ENCODE data around the gene ANKRD12.
A peak's percentile ranks its signal among the peaks of the same experiment; 100 is the strongest.
"Not testable (repeated sequence)": the region's sequence is repeated elsewhere in the genome, so short reads cannot be mapped to it uniquely, and the experiment has no call there.

The ANKRD12 gene

GRCh38 chr18:9136315-9137155, at the start of gene ANKRD12:
Gene ANKRD12 (plus strand): TSS chr18:9136781. CDS start chr18:9182433, 45,652 bp downstream.
- peak; percentile 94 for DNase-seq (ENCODE audit: low read depth in 1 of 2, low spot score in 1 of 2)

GRCh38 chr18:9087144-9087543, 49.4 kb upstream of the ANKRD12 start:
- DNase-seq (ENCODE audit: low read depth in 1 of 2, low spot score in 1 of 2) = no peak

GRCh38 chr18:9088252-9088651, 48.3 kb upstream of the ANKRD12 start:
- no peak for DNase-seq (ENCODE audit: low read depth in 1 of 2, low spot score in 1 of 2)

- not testable (repeated sequence) for DNase-seq (ENCODE audit: low read depth in 1 of 2, low spot score in 1 of 2)
Observed at GRCh38 chr18:9088727-9089126, 47.9 kb upstream of the ANKRD12 start.

- DNase-seq (ENCODE audit: low read depth in 1 of 2, low spot score in 1 of 2) = no peak
Observed at GRCh38 chr18:9090578-9090977, 46.0 kb upstream of the ANKRD12 start.

- no peak for DNase-seq (ENCODE audit: low read depth in 1 of 2, low spot score in 1 of 2)
Observed at GRCh38 chr18:9091066-9091476, 45.5 kb upstream of the ANKRD12 start.

GRCh38 chr18:9092665-9093064, 43.9 kb upstream of the ANKRD12 start:
- no peak for DNase-seq (ENCODE audit: low read depth in 1 of 2, low spot score in 1 of 2)

GRCh38 chr18:9093109-9093508, 43.5 kb upstream of the ANKRD12 start:
- not testable (repeated sequence) for DNase-seq (ENCODE audit: low read depth in 1 of 2, low spot score in 1 of 2)

GRCh38 chr18:9094307-9095226, 42.0 kb upstream of the ANKRD12 start:
- no peak for DNase-seq (ENCODE audit: low read depth in 1 of 2, low spot score in 1 of 2)

- DNase-seq (ENCODE audit: low read depth in 1 of 2, low spot score in 1 of 2) = no peak
Observed at GRCh38 chr18:9095297-9096006, 41.1 kb upstream of the ANKRD12 start.

- DNase-seq (ENCODE audit: low read depth in 1 of 2, low spot score in 1 of 2) = no peak
Observed at GRCh38 chr18:9096007-9096371, 40.6 kb upstream of the ANKRD12 start.

- DNase-seq (ENCODE audit: low read depth in 1 of 2, low spot score in 1 of 2) = no peak
Observed at GRCh38 chr18:9096685-9097084, 39.9 kb upstream of the ANKRD12 start.

- no peak for DNase-seq (ENCODE audit: low read depth in 1 of 2, low spot score in 1 of 2)
Observed at GRCh38 chr18:9097349-9097748, 39.2 kb upstream of the ANKRD12 start.

GRCh38 chr18:9100796-9101195, 35.8 kb upstream of the ANKRD12 start:
- no peak for DNase-seq (ENCODE audit: low read depth in 1 of 2, low spot score in 1 of 2)

GRCh38 chr18:9101730-9102507, 34.7 kb upstream of the ANKRD12 start:
- no peak for DNase-seq (ENCODE audit: low read depth in 1 of 2, low spot score in 1 of 2)

GRCh38 chr18:9102508-9103375, 33.8 kb upstream of the ANKRD12 start, which contains the start of gene NDUFV2:
Gene NDUFV2 (plus strand): TSS chr18:9102699. CDS start chr18:9102744, 45 bp downstream.
- peak; percentile 95 for DNase-seq (ENCODE audit: low read depth in 1 of 2, low spot score in 1 of 2)

GRCh38 chr18:9103376-9103873, 33.2 kb upstream of the ANKRD12 start:
- DNase-seq (ENCODE audit: low read depth in 1 of 2, low spot score in 1 of 2) = no peak

- no peak for DNase-seq (ENCODE audit: low read depth in 1 of 2, low spot score in 1 of 2)
Observed at GRCh38 chr18:9104244-9104901, 32.2 kb upstream of the ANKRD12 start.

- DNase-seq (ENCODE audit: low read depth in 1 of 2, low spot score in 1 of 2) = no peak
Observed at GRCh38 chr18:9105420-9105819, 31.2 kb upstream of the ANKRD12 start.
